Neuronal stem cell (in vitro differentiated cells): Measurements from ENCODE around the gene CHADL.

Experiments used
- DNase-seq: peaks from one replicate; pipeline ENCODE4 v3.0.0-alpha.2; 2013; ENCODE audit warnings: low spot score
- H2AFZ ChIP-seq: one replicate; pipeline ENCODE4 v1.6.1; 2013; ENCODE audit warnings: mild to moderate bottlenecking, low read length, inconsistent platforms
- H2AK5ac ChIP-seq: 2 replicates; pipeline ENCODE4 v1.6.1; 2013; ENCODE audit warnings: low read depth, mild to moderate bottlenecking, inconsistent platforms, low read length, moderate library complexity, mixed read lengths
- H2BK120ac ChIP-seq: 2 replicates; pipeline ENCODE4 v1.6.1; 2013; ENCODE audit warnings: low read depth, mild to moderate bottlenecking, inconsistent platforms, low read length, moderate library complexity, mixed read lengths
- H2BK12ac ChIP-seq: one replicate; pipeline ENCODE4 v1.6.1; 2013; ENCODE audit warnings: low read length, inconsistent platforms
- H2BK15ac ChIP-seq: 2 replicates; pipeline ENCODE4 v1.6.1; 2013; ENCODE audit warnings: mild to moderate bottlenecking, low read length, inconsistent platforms, mixed read lengths
- H2BK5ac ChIP-seq: one replicate; pipeline ENCODE4 v1.6.1; 2013; ENCODE audit warnings: inconsistent platforms, mild to moderate bottlenecking, low read length, moderate library complexity
- H3K14ac ChIP-seq: one replicate; pipeline ENCODE4 v1.6.1; 2013; ENCODE audit warnings: low read length, inconsistent platforms
- H3K18ac ChIP-seq: 2 replicates; pipeline ENCODE4 v1.6.1; 2013; ENCODE audit warnings: low read length, inconsistent platforms
- H3K23ac ChIP-seq: 2 replicates; pipeline ENCODE4 v1.6.1; 2013; ENCODE audit warnings: low read depth, mild to moderate bottlenecking, mixed read lengths, low read length, inconsistent platforms; ENCODE audit not compliant: poor library complexity
- H3K27ac ChIP-seq: replicated peaks from 3 replicates; pipeline ENCODE4 v1.5.1; 2013; ENCODE audit warnings: low read length, inconsistent platforms
- H3K27me3 ChIP-seq, 3 experiments: 2 replicates each; pipeline ENCODE4 v1.6.1; 2013; ENCODE audit warnings: low read length in 3 of 3, mild to moderate bottlenecking in 2 of 3, inconsistent platforms in 1 of 3, low read depth in 1 of 3, mixed read lengths in 1 of 3, moderate library complexity in 1 of 3; ENCODE audit not compliant: control insufficient read depth in 3 of 3, insufficient read depth in 3 of 3
- H3K36me3 ChIP-seq, 2 donors: replicated peaks in 1 of 2; 2 replicates each; pipeline ENCODE4 v1.6.1; 2013; ENCODE audit warnings: low read length in 2 of 2; ENCODE audit not compliant: control insufficient read depth in 2 of 2, insufficient read depth in 2 of 2
- H3K4ac ChIP-seq: 2 replicates; pipeline ENCODE4 v1.6.1; 2013; ENCODE audit warnings: inconsistent platforms, mild to moderate bottlenecking, low read length, moderate library complexity
- H3K4me1 ChIP-seq, 2 donors: 1 replicate in 1 of 2; 2 replicates in 1 of 2; pipeline ENCODE4 v1.6.1; 2013; ENCODE audit warnings: low read length in 2 of 2, low read depth in 1 of 2; ENCODE audit not compliant: control insufficient read depth in 2 of 2, insufficient read depth in 1 of 2
- H3K4me2 ChIP-seq: one replicate; pipeline ENCODE4 v1.6.1; 2013; ENCODE audit warnings: mild to moderate bottlenecking, low read length, inconsistent platforms; ENCODE audit not compliant: insufficient read depth, poor library complexity, severe bottlenecking
- H3K4me3 ChIP-seq, 2 donors: 2 replicates each; pipeline ENCODE4 v1.5.1; 2013; ENCODE audit warnings: low read length in 2 of 2, mild to moderate bottlenecking in 2 of 2, inconsistent platforms in 1 of 2, moderate library complexity in 1 of 2
- H3K79me1 ChIP-seq: one replicate; pipeline ENCODE4 v1.6.1; 2013; ENCODE audit warnings: low read depth, mild to moderate bottlenecking, inconsistent platforms, low read length, moderate library complexity
- H3K9ac ChIP-seq: one replicate; pipeline ENCODE4 v1.6.1; 2013; ENCODE audit warnings: mild to moderate bottlenecking, low read depth, low read length, inconsistent platforms; ENCODE audit not compliant: poor library complexity
- H3K9me3 ChIP-seq, 2 donors: replicated peaks in 1 of 2; 2 replicates each; pipeline versions ENCODE3 to v1.6.1; 2013; ENCODE audit warnings: low read length in 2 of 2, mild to moderate bottlenecking in 2 of 2, inconsistent platforms in 1 of 2, low read depth in 1 of 2, mixed read lengths in 1 of 2, moderate library complexity in 1 of 2; ENCODE audit not compliant: control insufficient read depth in 2 of 2, insufficient read depth in 1 of 2
- H4K8ac ChIP-seq: one replicate; pipeline ENCODE4 v1.6.1; 2013; ENCODE audit warnings: low read depth, mild to moderate bottlenecking, inconsistent platforms, low read length, moderate library complexity
- H4K91ac ChIP-seq: one replicate; pipeline ENCODE4 v1.6.1; 2013; ENCODE audit warnings: low read length, low read depth, mild to moderate bottlenecking, inconsistent platforms; ENCODE audit not compliant: poor library complexity
- WGBS, 2 donors: extraction: QIAGEN DNeasy Blood & Tissue Kit; methylation state at CpG; one replicate each; pipeline ENCODE4 v1.1.7; 2013; ENCODE audit warnings: missing lambda C conversion rate in 2 of 2, mixed read lengths in 1 of 2; ENCODE audit not compliant: insufficient read length in 2 of 2, insufficient replicate concordance in 1 of 2; ENCODE audit errors: extremely low coverage in 2 of 2; 5-methylcytosine and 5-hydroxymethylcytosine counted together

CHADL gene

GRCh38 chr22:41256254-41257253 is 15.8 kb upstream of the CHADL start:
- Histone ChIP-seq H3K27ac (no peak overlapping the region), H2BK5ac (no peak overlapping the region), H3K9ac (no peak overlapping the region), H3K4me1 (peaks cover 0 to 4% of the 10 kb centered on the region in 2 donors), H3K4me2 (no peak overlapping the region), H4K91ac (no peak overlapping the region), H3K14ac (no peak overlapping the region), H2BK15ac (no peak overlapping the region), H2BK12ac (no peak overlapping the region), H3K4ac (no peak overlapping the region), H3K23ac (no peak overlapping the region), H2BK120ac (no peak overlapping the region), H4K8ac (no peak overlapping the region), H3K27me3 (no peaks in the 10 kb centered on the region), H3K18ac (no peak overlapping the region), H2AFZ (no peak overlapping the region), H3K9me3 (peaks cover 0 to 3% of the 10 kb centered on the region in 2 donors), H3K36me3 (peaks cover 67 to 95% of the 10 kb centered on the region in 2 donors), H2AK5ac (no peak overlapping the region), H3K79me1 (peaks cover 11% of the 10 kb centered on the region), H3K4me3 (no peak overlapping the region)
- no CpG with 5 or more reads among the region's 20 CpGs for WGBS, 2 donors
- no peak for DNase-seq

- H3K9me3 ChIP-seq = peaks cover 0 to 3% of the 10 kb centered on the region in 2 donors
- no peak overlapping the region for H2BK5ac ChIP-seq
- no peak for DNase-seq
- no peak overlapping the region for H3K23ac ChIP-seq
- no peaks in the 10 kb centered on the region for H3K27me3 ChIP-seq
- no peak overlapping the region for H2BK15ac ChIP-seq
- no peak overlapping the region for H3K27ac ChIP-seq
- no peak overlapping the region for H4K91ac ChIP-seq
- H3K36me3 ChIP-seq = peaks cover 72 to 95% of the 10 kb centered on the region in 2 donors
- no peak overlapping the region for H3K14ac ChIP-seq
- no CpG with 5 or more reads among the region's 7 CpGs for WGBS, 2 donors
- peaks cover 0 to 4% of the 10 kb centered on the region in 2 donors for H3K4me1 ChIP-seq
- H2AFZ ChIP-seq = no peak overlapping the region
- peaks cover 10% of the 10 kb centered on the region for H3K79me1 ChIP-seq
- H3K9ac ChIP-seq = peak overlapping the region; percentile 21
- H4K8ac ChIP-seq = no peak overlapping the region
- no peak overlapping the region for H3K4me2 ChIP-seq
- no peak overlapping the region for H2AK5ac ChIP-seq
- no peak overlapping the region for H2BK120ac ChIP-seq
- H3K18ac ChIP-seq = no peak overlapping the region
- H3K4me3 ChIP-seq = no peak overlapping the region
- no peak overlapping the region for H3K4ac ChIP-seq
- H2BK12ac ChIP-seq = no peak overlapping the region
These were observed 13.5 kb upstream of the CHADL start for GRCh38 chr22:41254230-41254629.

GRCh38 chr22:41252365-41252764 is 11.6 kb upstream of the CHADL start:
- DNase-seq = no peak
- H2AK5ac ChIP-seq = no peak overlapping the region
- H3K4me2 ChIP-seq = no peak overlapping the region
- no peaks in the 10 kb centered on the region for H3K27me3 ChIP-seq
- H3K9me3 ChIP-seq = no peaks in the 10 kb centered on the region
- peaks cover 76 to 96% of the 10 kb centered on the region in 2 donors for H3K36me3 ChIP-seq
- peak overlapping the region; percentile 39 for H2BK5ac ChIP-seq
- H3K14ac ChIP-seq = no peak overlapping the region
- no peak overlapping the region for H3K23ac ChIP-seq
- no peak overlapping the region for H4K91ac ChIP-seq
- H3K4me3 ChIP-seq = no peak overlapping the region
- no peak overlapping the region for H4K8ac ChIP-seq
- no peak overlapping the region for H3K27ac ChIP-seq
- peaks cover 0 to 2% of the 10 kb centered on the region in 2 donors for H3K4me1 ChIP-seq
- peak overlapping the region; percentile 44 for H3K9ac ChIP-seq
- peaks cover 11% of the 10 kb centered on the region for H3K79me1 ChIP-seq
- H3K18ac ChIP-seq = no peak overlapping the region
- no peak overlapping the region for H2BK120ac ChIP-seq
- no peak overlapping the region for H2BK12ac ChIP-seq
- no CpG with 5 or more reads among the region's 8 CpGs for WGBS, 2 donors
- no peak overlapping the region for H3K4ac ChIP-seq
- H2AFZ ChIP-seq = no peak overlapping the region
- H2BK15ac ChIP-seq = no peak overlapping the region

GRCh38 chr22:41250127-41250526 is 9.4 kb upstream of the CHADL start:
- no peak overlapping the region for H2BK12ac ChIP-seq
- H3K27me3 ChIP-seq = no peaks in the 10 kb centered on the region
- no peak for DNase-seq
- no peak overlapping the region for H3K4me2 ChIP-seq
- H2BK120ac ChIP-seq = no peak overlapping the region
- peak overlapping the region; percentile 43 for H4K91ac ChIP-seq
- no peak overlapping the region for H3K4me3 ChIP-seq
- no peak overlapping the region for H3K9ac ChIP-seq
- no peaks in the 10 kb centered on the region for H3K9me3 ChIP-seq
- H3K23ac ChIP-seq = no peak overlapping the region
- H3K14ac ChIP-seq = no peak overlapping the region
- no peak overlapping the region for H2AK5ac ChIP-seq
- no peak overlapping the region for H2AFZ ChIP-seq
- no peak overlapping the region for H2BK5ac ChIP-seq
- H3K4ac ChIP-seq = no peak overlapping the region
- no CpG with 5 or more reads among the region's 12 CpGs for WGBS, 2 donors
- H3K4me1 ChIP-seq = no peaks in the 10 kb centered on the region
- no peak overlapping the region for H4K8ac ChIP-seq
- H3K36me3 ChIP-seq = peaks cover 73 to 93% of the 10 kb centered on the region in 2 donors
- no peak overlapping the region for H3K18ac ChIP-seq
- no peak overlapping the region for H2BK15ac ChIP-seq
- H3K27ac ChIP-seq = no peak overlapping the region
- peaks cover 11% of the 10 kb centered on the region for H3K79me1 ChIP-seq
